Measurements from ENCODE around the gene POFUT2.

- TF ChIP-seq, protein P1, sequence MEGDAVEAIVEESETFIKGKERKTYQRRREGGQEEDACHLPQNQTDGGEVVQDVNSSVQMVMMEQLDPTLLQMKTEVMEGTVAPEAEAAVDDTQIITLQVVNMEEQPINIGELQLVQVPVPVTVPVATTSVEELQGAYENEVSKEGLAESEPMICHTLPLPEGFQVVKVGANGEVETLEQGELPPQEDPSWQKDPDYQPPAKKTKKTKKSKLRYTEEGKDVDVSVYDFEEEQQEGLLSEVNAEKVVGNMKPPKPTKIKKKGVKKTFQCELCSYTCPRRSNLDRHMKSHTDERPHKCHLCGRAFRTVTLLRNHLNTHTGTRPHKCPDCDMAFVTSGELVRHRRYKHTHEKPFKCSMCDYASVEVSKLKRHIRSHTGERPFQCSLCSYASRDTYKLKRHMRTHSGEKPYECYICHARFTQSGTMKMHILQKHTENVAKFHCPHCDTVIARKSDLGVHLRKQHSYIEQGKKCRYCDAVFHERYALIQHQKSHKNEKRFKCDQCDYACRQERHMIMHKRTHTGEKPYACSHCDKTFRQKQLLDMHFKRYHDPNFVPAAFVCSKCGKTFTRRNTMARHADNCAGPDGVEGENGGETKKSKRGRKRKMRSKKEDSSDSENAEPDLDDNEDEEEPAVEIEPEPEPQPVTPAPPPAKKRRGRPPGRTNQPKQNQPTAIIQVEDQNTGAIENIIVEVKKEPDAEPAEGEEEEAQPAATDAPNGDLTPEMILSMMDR (IDR thresholded peaks at IDR 0.05): peak in 2 of 5 experiments; percentile 12 to 13
- peak in 1 of 2 donors; percentile 12 for TF ChIP-seq POLR2A (IDR thresholded peaks at IDR 0.05)
Measured at GRCh38 chr21:45294509-45295291, 7.0 kb upstream of the POFUT2 start.
